ENCODE results near the gene BCL6. TPM values are rescaled to one million over a fixed set of nuclear protein-coding genes. Genes with fewer than 3 reads are reported as not detected.
A peak's percentile ranks its signal among the peaks of the same experiment; 100 is the strongest.

Gene BCL6
- total RNA-seq, 1 donor from 2014 or later: 2.5 TPM

DNA sequence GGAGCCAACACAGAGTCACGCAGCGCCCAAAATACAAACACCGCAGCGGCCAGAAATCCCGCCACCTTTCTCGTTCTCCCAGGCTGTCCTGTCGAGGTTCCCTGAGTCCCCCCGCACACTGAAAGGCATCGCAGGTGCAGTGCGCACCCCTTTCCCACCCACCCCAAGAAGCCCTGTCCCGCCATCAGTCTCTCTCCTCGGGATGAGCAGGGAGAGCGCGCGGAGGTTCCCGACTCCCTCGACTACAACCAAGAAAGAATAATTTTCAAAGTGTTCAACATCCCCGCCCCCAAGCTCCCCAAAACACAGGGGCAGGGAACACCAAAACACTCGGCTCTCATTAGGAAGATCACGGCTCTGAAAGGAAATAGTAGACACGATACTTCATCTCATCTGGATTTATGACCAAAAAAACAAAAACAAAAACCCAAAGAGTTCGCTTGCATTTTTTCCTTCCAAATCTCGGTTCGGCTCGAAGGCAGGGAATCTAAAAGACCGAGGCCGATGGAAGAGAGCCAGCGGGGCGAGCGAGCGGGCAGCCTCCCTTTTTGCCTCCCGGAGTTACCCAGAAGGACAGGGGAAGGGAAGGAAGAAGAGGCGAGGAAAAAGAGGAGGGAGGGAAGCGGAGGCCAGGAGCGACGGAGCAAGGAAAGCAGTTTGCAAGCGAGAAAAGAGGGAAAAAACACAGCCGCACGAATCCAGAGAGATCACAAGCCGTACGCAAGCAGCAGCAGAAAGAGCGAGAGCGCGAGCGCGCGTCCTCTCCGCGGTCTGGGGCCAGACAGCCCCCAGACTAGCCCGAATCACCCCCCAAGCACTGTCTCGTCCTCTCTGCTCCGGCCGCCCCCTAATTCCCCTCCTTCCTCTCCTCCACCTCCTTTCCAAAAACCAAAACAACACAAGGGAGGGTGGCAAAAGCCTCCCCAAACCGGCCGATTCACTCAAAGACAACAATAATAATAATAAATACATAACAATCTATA is 808 bp downstream of the BCL6 start:
- Mint-ChIP-seq H3K4me1 (ENCODE audit: low read depth, unreplicated experiment) (peaks cover 21% of the 10 kb centered on the region), H3K36me3 (ENCODE audit: unreplicated experiment) (no peaks in the 10 kb centered on the region), H3K4me3 (ENCODE audit: unreplicated experiment) (peak overlapping the region; percentile 99), H3K27ac (ENCODE audit: unreplicated experiment) (peak overlapping the region; percentile 100), H3K27me3 (ENCODE audit: unreplicated experiment) (peaks cover 17% of the 10 kb centered on the region), H3K9me3 (ENCODE audit: unreplicated experiment) (peaks cover 11% of the 10 kb centered on the region)
- DNase-seq: peak; percentile 48
- TF ChIP-seq, protein P1, sequence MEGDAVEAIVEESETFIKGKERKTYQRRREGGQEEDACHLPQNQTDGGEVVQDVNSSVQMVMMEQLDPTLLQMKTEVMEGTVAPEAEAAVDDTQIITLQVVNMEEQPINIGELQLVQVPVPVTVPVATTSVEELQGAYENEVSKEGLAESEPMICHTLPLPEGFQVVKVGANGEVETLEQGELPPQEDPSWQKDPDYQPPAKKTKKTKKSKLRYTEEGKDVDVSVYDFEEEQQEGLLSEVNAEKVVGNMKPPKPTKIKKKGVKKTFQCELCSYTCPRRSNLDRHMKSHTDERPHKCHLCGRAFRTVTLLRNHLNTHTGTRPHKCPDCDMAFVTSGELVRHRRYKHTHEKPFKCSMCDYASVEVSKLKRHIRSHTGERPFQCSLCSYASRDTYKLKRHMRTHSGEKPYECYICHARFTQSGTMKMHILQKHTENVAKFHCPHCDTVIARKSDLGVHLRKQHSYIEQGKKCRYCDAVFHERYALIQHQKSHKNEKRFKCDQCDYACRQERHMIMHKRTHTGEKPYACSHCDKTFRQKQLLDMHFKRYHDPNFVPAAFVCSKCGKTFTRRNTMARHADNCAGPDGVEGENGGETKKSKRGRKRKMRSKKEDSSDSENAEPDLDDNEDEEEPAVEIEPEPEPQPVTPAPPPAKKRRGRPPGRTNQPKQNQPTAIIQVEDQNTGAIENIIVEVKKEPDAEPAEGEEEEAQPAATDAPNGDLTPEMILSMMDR (IDR thresholded peaks at IDR 0.05; ENCODE audit: partially characterized antibody, unreplicated experiment): no peak

DNA sequence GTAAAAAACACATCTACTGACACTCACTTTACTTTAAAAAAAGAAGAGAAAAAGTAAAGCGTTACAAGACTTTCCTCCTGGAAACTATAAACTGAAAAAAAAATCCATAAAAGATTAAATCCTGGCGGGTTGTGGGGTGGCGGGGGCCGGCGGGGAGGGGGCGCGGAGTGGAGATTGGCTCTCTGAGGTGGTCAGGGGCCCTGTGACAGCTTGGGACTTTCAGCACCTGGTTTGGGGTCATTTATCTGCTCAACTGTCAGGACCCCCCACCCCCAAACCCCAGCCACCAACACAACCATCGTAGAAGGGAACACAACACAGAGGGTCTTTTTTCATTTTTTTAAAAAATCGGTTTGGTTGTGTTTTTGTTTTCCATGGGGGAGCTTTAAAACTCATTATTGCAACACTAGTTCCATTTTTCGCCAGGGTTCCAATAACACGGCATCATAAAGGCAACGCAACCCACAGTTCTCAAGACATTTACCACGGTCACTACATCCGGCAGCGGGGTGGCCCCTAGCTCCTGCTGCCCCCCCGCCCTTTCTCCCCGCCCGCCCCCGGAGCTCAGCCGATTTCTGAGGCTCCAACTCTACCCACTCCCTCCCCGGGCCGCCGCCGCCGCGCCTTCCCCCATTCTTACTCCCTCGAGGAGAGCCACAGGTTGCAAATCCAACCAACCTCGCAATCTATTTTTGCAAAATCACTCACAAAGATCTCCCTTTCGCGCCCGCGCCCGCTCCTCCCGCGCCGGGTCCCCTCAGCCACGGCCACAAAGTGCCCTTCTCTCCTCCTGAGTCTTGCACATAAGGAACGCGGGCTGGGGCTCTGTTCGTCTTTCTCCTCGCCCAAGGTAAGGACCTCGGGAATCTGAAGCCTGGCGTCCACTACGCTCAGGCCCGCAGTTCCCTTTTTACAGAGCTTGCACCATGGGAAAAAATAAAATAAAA is 1.8 kb downstream of the BCL6 start:
- TF ChIP-seq, protein P1 (IDR thresholded peaks at IDR 0.05; ENCODE audit: partially characterized antibody, unreplicated experiment): no peak
- DNase-seq: peak; percentile 43
- Mint-ChIP-seq H3K36me3 (ENCODE audit: unreplicated experiment) (no peaks in the 10 kb centered on the region), H3K27me3 (ENCODE audit: unreplicated experiment) (peaks cover 18% of the 10 kb centered on the region), H3K9me3 (ENCODE audit: unreplicated experiment) (peaks cover 17% of the 10 kb centered on the region), H3K4me1 (ENCODE audit: low read depth, unreplicated experiment) (peaks cover 25% of the 10 kb centered on the region), H3K4me3 (ENCODE audit: unreplicated experiment) (peak overlapping the region; percentile 99), H3K27ac (ENCODE audit: unreplicated experiment) (no peak overlapping the region)

DNA sequence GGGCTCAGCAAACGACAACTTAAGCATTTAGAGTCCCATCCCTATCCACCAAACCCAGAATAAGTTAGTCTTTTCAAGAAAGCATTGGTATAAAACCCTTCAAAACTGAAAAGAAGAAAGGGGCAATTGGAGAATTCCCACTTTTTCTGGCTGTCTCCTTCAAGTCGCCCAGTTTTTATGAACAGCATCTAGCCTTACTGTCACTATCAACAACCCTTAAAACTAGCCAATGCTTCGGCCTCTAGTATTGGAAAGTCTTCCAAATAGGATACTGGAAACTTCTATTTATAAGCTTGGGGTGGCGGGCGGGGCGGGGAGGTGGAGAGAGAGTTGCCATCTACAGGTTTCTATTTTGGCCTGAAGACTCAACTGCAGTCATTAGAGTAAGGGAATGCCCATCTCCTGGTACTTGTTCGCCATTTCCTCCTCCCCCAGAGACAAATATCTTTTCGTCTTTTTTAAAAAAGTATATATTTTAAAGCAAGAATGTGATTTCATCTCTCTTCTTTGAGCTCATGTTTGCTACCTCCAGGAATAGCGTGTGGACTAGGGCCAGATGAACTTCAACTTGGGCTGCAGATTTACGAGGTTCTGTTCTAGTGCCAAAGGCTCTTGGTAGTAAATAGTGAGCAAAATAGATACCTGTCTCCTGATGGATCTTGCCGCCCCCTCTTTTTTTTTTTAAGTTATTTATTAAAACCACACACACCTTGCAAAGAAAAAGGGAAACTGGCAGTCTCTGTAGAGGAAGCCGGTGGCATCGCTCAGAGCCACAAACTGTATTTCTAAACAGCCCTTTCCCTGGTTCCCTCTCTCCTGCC is 2.7 kb downstream of the BCL6 start:
- Mint-ChIP-seq H3K36me3 (ENCODE audit: unreplicated experiment) (no peaks in the 10 kb centered on the region), H3K4me3 (ENCODE audit: unreplicated experiment) (peak overlapping the region; percentile 80), H3K9me3 (ENCODE audit: unreplicated experiment) (peaks cover 14% of the 10 kb centered on the region), H3K4me1 (ENCODE audit: low read depth, unreplicated experiment) (peaks cover 16% of the 10 kb centered on the region), H3K27ac (ENCODE audit: unreplicated experiment) (no peak overlapping the region), H3K27me3 (ENCODE audit: unreplicated experiment) (peaks cover 18% of the 10 kb centered on the region)
- DNase-seq: no peak
- TF ChIP-seq, protein P1 (IDR thresholded peaks at IDR 0.05; ENCODE audit: partially characterized antibody, unreplicated experiment): peak; percentile 4

DNA sequence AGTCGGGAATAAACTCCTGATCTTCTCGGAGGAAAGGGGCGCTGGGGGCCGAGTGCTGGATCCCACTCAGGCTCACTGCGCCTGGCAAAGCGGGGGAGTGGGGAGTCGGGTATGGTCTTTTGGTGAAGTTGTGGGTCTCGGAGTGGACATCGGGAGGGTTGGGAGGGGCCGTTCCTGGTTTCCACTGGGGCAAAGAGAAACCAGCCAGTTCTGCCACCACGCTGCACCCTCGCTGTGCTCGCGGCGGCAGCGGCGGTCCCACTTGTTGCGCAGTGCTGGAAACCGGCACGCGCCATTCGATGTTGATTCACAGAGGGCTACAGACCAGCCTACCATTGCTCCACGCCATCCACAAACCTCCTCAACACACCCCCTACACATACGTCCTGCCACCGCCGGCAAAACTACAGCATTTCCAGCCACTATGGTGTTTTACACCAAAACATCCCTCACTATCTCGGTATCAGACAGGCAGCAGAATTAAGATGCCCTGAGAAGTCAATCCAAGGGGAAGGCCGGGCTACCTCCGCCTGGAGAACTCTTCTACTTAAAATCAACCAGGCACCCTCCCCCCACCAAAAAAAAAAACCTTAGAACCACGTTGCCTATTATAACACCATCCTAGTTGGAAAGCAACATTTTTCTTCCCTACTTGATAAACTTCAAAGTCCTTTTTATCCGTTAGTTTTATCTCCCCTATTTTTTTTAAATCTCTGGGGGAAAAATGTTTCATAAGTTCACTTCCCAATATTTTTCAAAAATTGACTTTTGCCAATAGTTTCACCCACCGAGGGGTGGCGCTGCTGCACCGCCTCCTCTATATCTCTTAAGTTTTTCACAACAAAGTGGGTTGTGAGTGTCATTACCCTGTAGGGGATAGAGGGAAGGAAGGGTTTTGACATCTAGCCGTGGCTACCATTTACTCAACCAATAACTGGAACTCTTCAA is 3.6 kb downstream of the BCL6 start:
- peaks cover 14% of the 10 kb centered on the region for H3K9me3 Mint-ChIP-seq (ENCODE audit: unreplicated experiment)
- H3K4me3 Mint-ChIP-seq (ENCODE audit: unreplicated experiment): peak overlapping the region; percentile 80
- no peaks in the 10 kb centered on the region for H3K36me3 Mint-ChIP-seq (ENCODE audit: unreplicated experiment)
- peaks cover 20% of the 10 kb centered on the region for H3K27me3 Mint-ChIP-seq (ENCODE audit: unreplicated experiment)
- peak; percentile 68 for DNase-seq
- H3K27ac Mint-ChIP-seq (ENCODE audit: unreplicated experiment): no peak overlapping the region
- TF ChIP-seq, protein P1 (IDR thresholded peaks at IDR 0.05; ENCODE audit: partially characterized antibody, unreplicated experiment): peak; percentile 92
- H3K4me1 Mint-ChIP-seq (ENCODE audit: low read depth, unreplicated experiment): peaks cover 20% of the 10 kb centered on the region
